ENCODE results near the gene CDH12. TPM values are rescaled to one million over a fixed set of nuclear protein-coding genes. Genes with fewer than 3 reads are reported as not detected.
"Not testable (repeated sequence)": the region's sequence is repeated elsewhere in the genome, so short reads cannot be mapped to it uniquely, and the experiment has no call there.

The CDH12 gene
- total RNA-seq, 2 experiments from 2014 or later: not detected

GRCh38 chr5:22053195-22053594, 799.9 kb downstream of the CDH12 start:
- Mint-ChIP-seq H3K4me1 (no peaks in the 10 kb centered on the region), H3K4me3 (no peak overlapping the region), H3K36me3 (ENCODE audit: low read depth) (no peaks in the 10 kb centered on the region), H3K9me3 (peaks cover 8% of the 10 kb centered on the region), H3K27ac (no peak overlapping the region), H3K27me3 (no peaks in the 10 kb centered on the region)
- CTCF ChIA-PET: interaction anchor here (0.6 kb wide), 1 partner anchor 241 kb away, joined by 3 read pairs; no protein-coding TSS in a partner anchor
- POLR2A ChIA-PET: no interaction called here
- no peak for DNase-seq

- no peak for DNase-seq
- peaks cover 5% of the 10 kb centered on the region for H3K9me3 Mint-ChIP-seq
- no peaks in the 10 kb centered on the region for H3K36me3 Mint-ChIP-seq (ENCODE audit: low read depth)
- H3K4me3 Mint-ChIP-seq: no peak overlapping the region
- H3K4me1 Mint-ChIP-seq: no peaks in the 10 kb centered on the region
- CTCF ChIA-PET: no interaction called here
- no peaks in the 10 kb centered on the region for H3K27me3 Mint-ChIP-seq
- H3K27ac Mint-ChIP-seq: no peak overlapping the region
- POLR2A ChIA-PET: no interaction called here
These were observed 801.3 kb downstream of the CDH12 start for GRCh38 chr5:22051881-22052280.

GRCh38 chr5:22050931-22051330, 802.2 kb downstream of the CDH12 start:
- DNase-seq: no peak
- Mint-ChIP-seq H3K36me3 (ENCODE audit: low read depth) (no peaks in the 10 kb centered on the region), H3K9me3 (no peaks in the 10 kb centered on the region), H3K27me3 (no peaks in the 10 kb centered on the region), H3K4me3 (no peak overlapping the region), H3K27ac (no peak overlapping the region), H3K4me1 (no peaks in the 10 kb centered on the region)
- POLR2A ChIA-PET: no interaction called here
- CTCF ChIA-PET: no interaction called here

GRCh38 chr5:22044229-22044628, 808.9 kb downstream of the CDH12 start:
- ChIA-PET POLR2A (no interaction called here), CTCF (no interaction called here)
- Mint-ChIP-seq H3K27ac (no peak overlapping the region), H3K36me3 (ENCODE audit: low read depth) (no peaks in the 10 kb centered on the region), H3K4me3 (no peak overlapping the region), H3K27me3 (no peaks in the 10 kb centered on the region), H3K9me3 (peaks cover 2% of the 10 kb centered on the region), H3K4me1 (no peaks in the 10 kb centered on the region)
- no peak for DNase-seq

- POLR2A ChIA-PET: no interaction called here
These were observed 817.1 kb downstream of the CDH12 start for GRCh38 chr5:22036061-22036460.

GRCh38 chr5:22033066-22033465, 820.1 kb downstream of the CDH12 start:
- POLR2A ChIA-PET: no interaction called here
- CTCF ChIA-PET: no interaction called here
- Mint-ChIP-seq H3K36me3 (ENCODE audit: low read depth) (no peaks in the 10 kb centered on the region), H3K9me3 (peaks cover 12% of the 10 kb centered on the region), H3K27me3 (no peaks in the 10 kb centered on the region), H3K4me3 (no peak overlapping the region), H3K27ac (no peak overlapping the region), H3K4me1 (no peaks in the 10 kb centered on the region)
- no peak for DNase-seq

More at GRCh38 chr5:22036061-22036460, 817.1 kb downstream of the CDH12 start:
- Mint-ChIP-seq H3K4me3 (no peak overlapping the region), H3K9me3 (peaks cover 18% of the 10 kb centered on the region), H3K4me1 (no peaks in the 10 kb centered on the region), H3K27me3 (no peaks in the 10 kb centered on the region), H3K36me3 (ENCODE audit: low read depth) (no peaks in the 10 kb centered on the region), H3K27ac (no peak overlapping the region)
- CTCF ChIA-PET: no interaction called here
- no peak for DNase-seq

- no peaks in the 10 kb centered on the region for H3K27me3 Mint-ChIP-seq
- no peaks in the 10 kb centered on the region for H3K4me1 Mint-ChIP-seq
- ChIA-PET CTCF (no interaction called here), POLR2A (no interaction called here)
- H3K4me3 Mint-ChIP-seq: no peak overlapping the region
- H3K27ac Mint-ChIP-seq: no peak overlapping the region
- DNase-seq: no peak
- H3K9me3 Mint-ChIP-seq: peaks cover 10% of the 10 kb centered on the region
- no peaks in the 10 kb centered on the region for H3K36me3 Mint-ChIP-seq (ENCODE audit: low read depth)
These were observed 829.4 kb downstream of the CDH12 start for GRCh38 chr5:22023784-22024183.

GRCh38 chr5:22012893-22013292, 840.3 kb downstream of the CDH12 start:
- CTCF ChIA-PET; DNase-seq; H3K36me3 Mint-ChIP-seq (ENCODE audit: low read depth); H3K27ac Mint-ChIP-seq; H3K4me3 Mint-ChIP-seq; H3K4me1 Mint-ChIP-seq; POLR2A ChIA-PET; H3K27me3 Mint-ChIP-seq; H3K9me3 Mint-ChIP-seq: not testable (repeated sequence)

- H3K9me3 Mint-ChIP-seq: not testable (repeated sequence)
These were observed 842.3 kb downstream of the CDH12 start for GRCh38 chr5:22010808-22011207.

GRCh38 chr5:22001097-22001496, 852.0 kb downstream of the CDH12 start:
- H3K36me3 Mint-ChIP-seq (ENCODE audit: low read depth); H3K27ac Mint-ChIP-seq; H3K27me3 Mint-ChIP-seq; H3K4me3 Mint-ChIP-seq; H3K4me1 Mint-ChIP-seq; H3K9me3 Mint-ChIP-seq; POLR2A ChIA-PET; CTCF ChIA-PET; DNase-seq: not testable (repeated sequence)

More at GRCh38 chr5:22010808-22011207, 842.3 kb downstream of the CDH12 start:
- H3K4me3 Mint-ChIP-seq; POLR2A ChIA-PET; DNase-seq; H3K4me1 Mint-ChIP-seq; H3K27ac Mint-ChIP-seq; H3K27me3 Mint-ChIP-seq; H3K36me3 Mint-ChIP-seq (ENCODE audit: low read depth); CTCF ChIA-PET: not testable (repeated sequence)

GRCh38 chr5:21985799-21986198, 867.3 kb downstream of the CDH12 start:
- H3K4me3 Mint-ChIP-seq; H3K27ac Mint-ChIP-seq; CTCF ChIA-PET; H3K36me3 Mint-ChIP-seq (ENCODE audit: low read depth); H3K4me1 Mint-ChIP-seq; POLR2A ChIA-PET; H3K27me3 Mint-ChIP-seq; DNase-seq; H3K9me3 Mint-ChIP-seq: not testable (repeated sequence)

GRCh38 chr5:21951571-21951970, 901.6 kb downstream of the CDH12 start:
- DNase-seq; H3K4me3 Mint-ChIP-seq; H3K27me3 Mint-ChIP-seq; CTCF ChIA-PET; H3K9me3 Mint-ChIP-seq; H3K27ac Mint-ChIP-seq; H3K4me1 Mint-ChIP-seq; H3K36me3 Mint-ChIP-seq (ENCODE audit: low read depth); POLR2A ChIA-PET: not testable (repeated sequence)

GRCh38 chr5:21931116-21931515, 922.0 kb downstream of the CDH12 start:
- DNase-seq: no peak
- Mint-ChIP-seq H3K27ac (no peak overlapping the region), H3K4me3 (no peak overlapping the region), H3K4me1 (no peaks in the 10 kb centered on the region), H3K27me3 (no peaks in the 10 kb centered on the region), H3K36me3 (ENCODE audit: low read depth) (no peaks in the 10 kb centered on the region), H3K9me3 (peaks cover 11% of the 10 kb centered on the region)
- ChIA-PET POLR2A (no interaction called here), CTCF (no interaction called here)

GRCh38 chr5:21919414-21920022, 933.6 kb downstream of the CDH12 start:
- Mint-ChIP-seq H3K4me1 (no peaks in the 10 kb centered on the region), H3K4me3 (no peak overlapping the region), H3K9me3 (no peaks in the 10 kb centered on the region), H3K27me3 (no peaks in the 10 kb centered on the region), H3K27ac (no peak overlapping the region), H3K36me3 (ENCODE audit: low read depth) (no peaks in the 10 kb centered on the region)
- DNase-seq: no peak
- ChIA-PET POLR2A (no interaction called here), CTCF (no interaction called here)

- Mint-ChIP-seq H3K27ac (no peak overlapping the region), H3K4me3 (no peak overlapping the region), H3K9me3 (no peaks in the 10 kb centered on the region), H3K27me3 (no peaks in the 10 kb centered on the region), H3K36me3 (ENCODE audit: low read depth) (no peaks in the 10 kb centered on the region), H3K4me1 (no peaks in the 10 kb centered on the region)
- no peak for DNase-seq
- ChIA-PET POLR2A (no interaction called here), CTCF (no interaction called here)
These were observed 934.7 kb downstream of the CDH12 start for GRCh38 chr5:21918451-21918850.

Measured in activated CD4-positive, alpha-beta memory T cell treated with anti-CD3 and anti-CD28 coated beads, Interleukin-2, amount 10 ng/mL, durations not matched to agents 7 days and 5 days (primary cell).